Measurements from ENCODE around the gene PHC3. TPM values are rescaled to one million over a fixed set of nuclear protein-coding genes. Genes with fewer than 3 reads are reported as not detected.

PHC3 gene
- total RNA-seq, 2 donors from 2014 or later = 53.2 to 77.6 TPM

DNA sequence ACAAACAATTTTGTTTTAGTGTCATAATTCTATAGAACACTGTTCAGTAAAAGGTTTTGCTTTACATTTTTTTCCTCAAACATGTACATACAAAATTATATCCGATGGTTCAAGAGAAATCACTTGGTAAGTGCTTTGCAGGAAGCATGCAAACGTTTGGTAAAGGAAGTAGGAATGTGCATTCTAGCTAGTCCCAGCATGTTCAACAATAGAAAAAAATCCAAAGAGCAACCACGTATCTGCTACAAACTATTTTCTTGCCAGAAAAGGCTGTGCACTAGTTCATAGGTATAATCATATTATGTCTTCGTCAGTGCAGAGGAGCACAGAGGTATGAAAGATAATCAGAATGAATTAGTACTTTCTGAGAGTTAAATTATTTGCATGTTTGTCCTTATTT is 85.8 kb downstream of the PHC3 start:
- H3K9me3 Mint-ChIP-seq = no peaks in the 10 kb centered on the region
- H3K27ac Mint-ChIP-seq = no peak overlapping the region
- H3K4me1 Mint-ChIP-seq (ENCODE audit: low read depth in 2 of 2) = peaks cover 16 to 34% of the 10 kb centered on the region in 2 donors
- no peak for DNase-seq (ENCODE audit: low spot score)
- ATAC-seq = no peak
- no peaks in the 10 kb centered on the region for H3K27me3 Mint-ChIP-seq
- H3K4me3 Mint-ChIP-seq = no peak overlapping the region
- H3K36me3 Mint-ChIP-seq = peaks cover 28% of the 10 kb centered on the region

DNA sequence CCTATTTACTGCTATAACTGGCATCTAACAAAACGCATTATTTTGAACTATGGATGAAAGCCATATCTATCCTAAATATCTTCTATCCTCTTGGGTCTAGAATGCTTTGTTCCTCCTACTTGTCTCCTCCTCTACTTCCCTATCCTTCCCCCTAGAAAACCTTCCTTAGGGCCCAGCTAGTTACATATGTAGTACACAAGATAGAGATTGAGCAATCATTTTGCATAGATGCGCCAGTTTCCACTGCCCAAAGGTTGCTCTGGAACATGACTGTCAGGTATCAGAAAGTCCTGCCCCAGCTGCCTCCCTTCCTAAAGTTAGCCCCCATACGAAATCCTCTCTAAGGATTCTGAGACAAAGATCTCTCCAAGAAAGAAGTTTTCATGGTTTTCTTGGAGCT is 88.6 kb downstream of the PHC3 start:
- H3K27ac Mint-ChIP-seq = no peak overlapping the region
- no peak for ATAC-seq
- no peak overlapping the region for H3K4me3 Mint-ChIP-seq

DNA sequence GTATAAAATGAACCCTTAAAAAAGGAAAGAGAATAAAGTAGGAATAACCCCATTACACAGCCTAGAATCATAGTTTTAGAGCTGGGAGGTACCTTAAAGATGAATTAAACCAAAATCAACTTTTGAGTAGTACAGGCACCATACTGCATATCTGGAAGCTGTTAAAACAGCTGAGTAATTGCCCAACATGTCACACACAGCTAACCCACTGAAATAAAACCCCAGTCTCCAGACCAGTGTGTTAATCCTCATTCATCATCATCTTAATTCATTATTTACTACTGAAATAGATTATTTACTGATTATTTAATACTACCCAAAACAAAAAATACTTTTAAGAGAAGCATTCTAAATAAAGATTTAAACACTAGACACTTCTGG is 90.9 kb downstream of the PHC3 start:
- DNase-seq (ENCODE audit: low spot score) (no peak), ATAC-seq (peak in 1 of 2 donors; percentile 71)
- H3K4me1 Mint-ChIP-seq (ENCODE audit: low read depth in 2 of 2) = peaks cover 9 to 13% of the 10 kb centered on the region in 2 donors
- H3K27ac Mint-ChIP-seq = peak overlapping the region; percentile 45 to 72
- H3K4me3 Mint-ChIP-seq = no peak overlapping the region
- no peaks in the 10 kb centered on the region for H3K27me3 Mint-ChIP-seq
- H3K9me3 Mint-ChIP-seq = no peaks in the 10 kb centered on the region
- peaks cover 20% of the 10 kb centered on the region for H3K36me3 Mint-ChIP-seq

More for the DNA sequence above, 88.6 kb downstream of the PHC3 start:
- Mint-ChIP-seq H3K36me3 (peaks cover 23% of the 10 kb centered on the region), H3K4me1 (ENCODE audit: low read depth in 2 of 2) (peaks cover 9 to 13% of the 10 kb centered on the region in 2 donors), H3K9me3 (no peaks in the 10 kb centered on the region), H3K27me3 (no peaks in the 10 kb centered on the region)
- DNase-seq (ENCODE audit: low spot score) = no peak

DNA sequence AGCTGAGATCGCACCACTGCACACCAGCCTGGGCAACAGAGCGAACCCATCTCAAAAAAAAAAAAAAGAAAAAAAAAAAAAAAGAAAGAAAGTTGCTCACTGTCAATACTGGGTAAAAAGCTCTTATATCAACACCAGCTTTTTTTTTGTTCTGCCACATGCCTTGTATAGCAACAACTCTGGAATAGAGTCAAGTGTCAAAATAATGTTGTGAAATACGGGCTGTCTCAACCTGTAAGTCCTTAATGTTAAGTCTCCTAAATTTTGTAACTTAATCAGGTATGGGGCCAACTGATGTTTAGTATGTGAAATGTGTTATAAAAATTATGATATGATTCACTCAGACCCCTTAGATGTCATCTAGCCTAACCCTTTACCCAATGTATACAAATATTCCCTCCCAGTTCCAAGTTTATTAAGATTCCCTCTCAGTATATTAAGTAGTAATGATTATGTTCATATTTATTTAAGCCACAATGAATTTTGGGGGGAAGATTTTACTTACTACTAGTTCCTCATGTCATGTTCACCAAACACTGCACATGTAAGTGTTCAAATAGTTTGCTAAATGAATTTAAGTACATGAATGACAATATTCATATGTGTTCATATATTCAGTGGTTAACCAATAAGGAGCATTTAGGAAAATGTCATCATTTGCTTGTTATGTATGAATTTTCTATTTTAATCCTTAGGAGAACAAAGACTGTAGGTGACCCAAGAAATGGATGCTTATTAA is 91.5 kb downstream of the PHC3 start:
- no peak for DNase-seq (ENCODE audit: low spot score)
- ATAC-seq = no peak
- Mint-ChIP-seq H3K36me3 (peaks cover 17% of the 10 kb centered on the region), H3K27ac (peak overlapping the region; percentile 22 to 72), H3K4me1 (ENCODE audit: low read depth in 2 of 2) (peaks cover 9 to 13% of the 10 kb centered on the region in 2 donors), H3K9me3 (no peaks in the 10 kb centered on the region), H3K27me3 (no peaks in the 10 kb centered on the region), H3K4me3 (no peak overlapping the region)

DNA sequence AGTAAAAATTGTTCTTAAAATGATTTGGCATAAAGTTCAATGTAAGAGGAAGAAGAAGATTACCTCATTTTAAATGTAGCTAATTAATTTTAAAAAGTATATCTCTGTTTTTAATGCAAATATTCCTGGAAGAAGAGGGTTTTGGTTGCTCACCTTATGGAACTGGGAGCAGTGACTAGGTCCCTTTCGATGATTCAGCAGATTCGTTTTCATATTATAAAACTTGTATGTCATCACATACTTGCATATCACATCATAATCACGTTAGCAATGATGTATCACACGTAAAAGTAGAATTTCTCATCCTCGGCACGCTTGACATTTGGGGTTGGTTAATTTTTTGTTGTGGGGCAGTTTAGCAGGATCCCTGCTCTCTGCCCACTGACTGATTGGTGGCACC is 96.1 kb downstream of the PHC3 start:
- H3K36me3 Mint-ChIP-seq = peaks cover 16% of the 10 kb centered on the region
- H3K4me3 Mint-ChIP-seq = no peak overlapping the region
- DNase-seq (ENCODE audit: low spot score) = no peak
- no peak overlapping the region for H3K27ac Mint-ChIP-seq
- no peaks in the 10 kb centered on the region for H3K9me3 Mint-ChIP-seq
- ATAC-seq = no peak
- H3K27me3 Mint-ChIP-seq = no peaks in the 10 kb centered on the region
- peaks cover 0 to 4% of the 10 kb centered on the region in 2 donors for H3K4me1 Mint-ChIP-seq (ENCODE audit: low read depth in 2 of 2)

DNA sequence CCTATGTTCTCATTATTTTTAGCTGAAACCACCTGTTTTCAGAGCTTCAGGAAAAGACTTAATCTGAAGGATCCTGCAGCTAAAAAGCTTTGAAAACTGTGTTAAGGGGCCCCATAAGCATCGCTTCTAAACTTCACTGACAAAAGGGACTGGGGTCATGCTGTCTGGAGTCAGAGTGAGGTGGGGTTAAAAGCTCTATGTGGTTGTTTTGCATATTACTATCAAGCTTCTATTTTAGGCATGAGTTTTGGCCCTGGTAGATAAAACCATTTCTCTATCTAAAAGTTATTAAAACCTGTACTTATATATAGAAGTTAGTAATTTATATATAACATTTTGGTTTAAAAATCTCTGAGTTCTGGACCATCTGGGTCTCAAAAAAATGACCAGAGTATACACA is 98.2 kb downstream of the PHC3 start:
- H3K9me3 Mint-ChIP-seq = no peaks in the 10 kb centered on the region
- peaks cover 0 to 2% of the 10 kb centered on the region in 2 donors for H3K4me1 Mint-ChIP-seq (ENCODE audit: low read depth in 2 of 2)
- ATAC-seq (no peak), DNase-seq (ENCODE audit: low spot score) (no peak)
- peaks cover 10% of the 10 kb centered on the region for H3K36me3 Mint-ChIP-seq
- no peak overlapping the region for H3K4me3 Mint-ChIP-seq
- H3K27ac Mint-ChIP-seq = no peak overlapping the region
- no peaks in the 10 kb centered on the region for H3K27me3 Mint-ChIP-seq

DNA sequence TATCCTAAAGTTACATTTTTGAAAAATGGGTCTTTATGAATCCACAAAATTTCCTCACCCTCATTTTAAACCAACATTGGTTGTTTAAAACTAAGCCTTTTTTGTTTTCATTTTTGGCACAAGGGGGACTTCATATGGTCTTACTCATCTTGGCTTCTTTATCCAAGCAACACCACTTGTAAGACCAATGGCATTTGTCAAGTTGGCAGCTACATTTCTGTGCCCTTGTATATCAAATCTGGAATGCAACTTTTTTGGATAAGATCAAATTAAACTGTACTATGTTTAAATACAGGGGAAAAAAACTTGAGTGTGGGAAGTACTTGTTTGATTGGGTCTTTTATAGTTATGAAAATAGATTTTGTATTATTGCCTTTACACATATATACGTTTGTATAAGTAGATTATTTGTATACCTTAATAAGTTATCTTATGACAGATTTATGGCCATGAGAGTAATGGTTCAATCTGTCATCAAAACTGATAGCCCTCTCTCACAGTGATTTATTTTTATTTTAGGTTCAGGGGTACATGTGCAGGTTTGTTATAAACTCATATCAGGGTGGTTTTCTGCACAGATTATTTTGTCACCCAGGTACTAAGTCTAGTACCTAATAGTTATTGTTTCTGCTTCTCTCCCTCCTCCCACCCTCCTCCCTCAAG is 100.3 kb downstream of the PHC3 start:
- no peak for ATAC-seq
- peaks cover 0 to 2% of the 10 kb centered on the region in 2 donors for H3K4me1 Mint-ChIP-seq (ENCODE audit: low read depth in 2 of 2)
- H3K27ac Mint-ChIP-seq = no peak overlapping the region
- no peak overlapping the region for H3K4me3 Mint-ChIP-seq
- H3K9me3 Mint-ChIP-seq = no peaks in the 10 kb centered on the region
- H3K27me3 Mint-ChIP-seq = no peaks in the 10 kb centered on the region
- H3K36me3 Mint-ChIP-seq = peaks cover 10% of the 10 kb centered on the region
- DNase-seq (ENCODE audit: low spot score) = no peak

DNA sequence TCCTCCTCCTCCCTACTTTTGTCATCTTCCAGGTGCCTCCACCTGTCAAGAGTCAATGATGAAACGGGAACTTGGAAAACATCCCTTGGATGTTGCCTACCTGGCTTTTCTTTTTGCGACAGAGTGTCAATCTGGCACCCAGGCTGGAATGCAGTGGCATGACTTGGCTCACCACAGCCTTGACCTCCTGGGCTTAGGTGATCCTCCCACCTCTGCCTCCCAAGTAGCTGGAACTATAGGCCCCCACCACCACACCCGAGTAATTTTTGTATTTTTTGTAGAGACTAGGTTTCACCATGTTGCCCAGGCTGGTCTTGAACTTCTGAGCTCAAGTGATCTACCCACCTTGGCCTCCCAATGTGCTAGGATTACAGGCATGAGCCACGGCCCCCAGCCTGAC is 100.9 kb downstream of the PHC3 start:
- Mint-ChIP-seq H3K36me3 (peaks cover 10% of the 10 kb centered on the region), H3K4me1 (ENCODE audit: low read depth in 2 of 2) (peaks cover 0 to 2% of the 10 kb centered on the region in 2 donors), H3K27me3 (no peaks in the 10 kb centered on the region)

DNA sequence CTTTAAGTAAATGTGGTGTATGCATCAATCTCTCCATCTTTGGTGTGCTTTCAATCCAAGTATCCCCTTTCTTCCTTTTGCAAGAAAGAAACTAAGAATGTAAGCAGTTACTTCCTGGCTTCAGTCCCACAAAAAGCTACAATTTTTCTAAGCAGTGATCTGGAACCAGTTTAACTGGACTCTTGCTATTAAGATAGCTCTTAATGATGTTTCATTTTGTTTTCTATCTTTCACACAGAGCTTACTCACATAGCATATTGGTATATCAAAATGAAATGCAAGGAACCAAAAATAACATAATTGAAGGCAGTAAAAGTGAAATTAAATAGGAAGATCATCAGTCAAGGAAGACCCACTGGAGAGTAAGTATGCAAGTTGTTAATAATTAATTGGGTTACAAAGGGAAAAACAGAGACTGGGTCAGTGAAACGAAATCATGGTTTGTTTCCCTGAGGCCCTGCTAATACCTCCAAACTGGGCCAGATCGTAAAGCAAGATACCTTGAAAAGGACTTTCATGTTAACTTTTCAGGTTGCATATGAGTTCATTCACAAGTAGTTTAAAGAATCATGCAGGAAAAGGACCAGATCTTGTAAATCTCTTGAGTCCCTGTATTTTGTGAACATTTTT is 101.9 kb downstream of the PHC3 start:
- Mint-ChIP-seq H3K9me3 (no peaks in the 10 kb centered on the region), H3K4me3 (no peak overlapping the region), H3K27ac (no peak overlapping the region)

More for the DNA sequence above, 100.9 kb downstream of the PHC3 start:
- Mint-ChIP-seq H3K4me3 (no peak overlapping the region), H3K27ac (no peak overlapping the region), H3K9me3 (no peaks in the 10 kb centered on the region)
- DNase-seq (ENCODE audit: low spot score) (no peak), ATAC-seq (no peak)

DNA sequence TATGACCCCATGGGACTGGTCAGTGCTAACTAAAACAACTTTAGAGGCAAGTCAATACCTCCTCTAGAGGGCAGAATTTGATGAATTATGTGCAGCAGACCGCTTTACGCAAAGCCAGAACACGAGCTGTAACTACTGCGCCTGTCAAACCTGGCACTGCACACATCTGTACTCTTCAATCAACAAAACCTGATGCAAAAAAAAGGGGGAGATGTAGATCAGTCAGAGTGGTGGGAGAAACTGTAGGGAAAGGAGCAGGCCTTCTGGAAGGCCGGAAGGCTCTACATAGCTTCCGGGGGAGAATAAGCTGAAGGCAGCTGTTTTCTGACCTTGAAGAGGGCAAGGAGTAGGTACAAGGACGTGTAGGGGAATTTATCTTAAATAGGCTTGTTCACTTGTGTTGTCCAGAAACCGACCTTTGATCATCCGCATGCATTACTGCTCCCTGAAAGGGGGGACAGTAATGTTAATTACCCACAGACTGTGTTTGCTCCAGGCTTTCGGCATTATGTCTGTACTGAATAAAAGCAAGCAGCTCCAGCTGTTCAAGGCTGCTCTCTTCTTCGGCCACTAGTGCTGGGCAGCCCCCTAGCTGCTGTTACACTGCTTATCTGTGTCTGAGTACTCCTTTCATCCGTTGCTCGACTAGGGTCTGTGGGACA is 102.8 kb downstream of the PHC3 start:
- Mint-ChIP-seq H3K4me3 (no peak overlapping the region), H3K27ac (no peak overlapping the region), H3K4me1 (ENCODE audit: low read depth in 2 of 2) (peaks cover 0 to 2% of the 10 kb centered on the region in 2 donors), H3K36me3 (peaks cover 10% of the 10 kb centered on the region), H3K27me3 (no peaks in the 10 kb centered on the region), H3K9me3 (no peaks in the 10 kb centered on the region)
- no peak for ATAC-seq
- no peak for DNase-seq (ENCODE audit: low spot score)

More for the DNA sequence above, 101.9 kb downstream of the PHC3 start:
- DNase-seq (ENCODE audit: low spot score) (no peak), ATAC-seq (no peak)
- H3K27me3 Mint-ChIP-seq = no peaks in the 10 kb centered on the region
- H3K36me3 Mint-ChIP-seq = peaks cover 10% of the 10 kb centered on the region
- peaks cover 0 to 2% of the 10 kb centered on the region in 2 donors for H3K4me1 Mint-ChIP-seq (ENCODE audit: low read depth in 2 of 2)

DNA sequence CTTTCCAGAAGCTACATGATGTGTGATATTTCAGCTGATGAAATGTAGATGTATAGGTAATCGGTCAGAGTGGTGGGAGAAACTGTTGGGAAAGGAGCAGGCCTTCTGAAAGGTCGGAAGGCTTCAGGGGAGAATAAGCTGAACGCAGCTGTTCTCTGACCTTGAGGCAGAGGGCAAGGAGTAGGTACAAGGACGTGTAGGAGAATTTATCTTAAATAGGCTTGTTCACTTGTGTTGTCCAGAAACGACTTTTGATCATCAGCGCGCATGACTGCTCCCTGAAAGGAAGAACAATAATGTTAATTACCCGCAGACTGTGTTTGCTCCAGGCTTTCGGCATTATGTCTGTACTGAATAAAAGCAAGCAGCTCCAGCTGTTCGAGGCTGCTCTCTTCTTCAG is 104.2 kb downstream of the PHC3 start:
- ATAC-seq (no peak), DNase-seq (ENCODE audit: low spot score) (no peak)
- Mint-ChIP-seq H3K36me3 (peaks cover 8% of the 10 kb centered on the region), H3K9me3 (no peaks in the 10 kb centered on the region), H3K27me3 (no peaks in the 10 kb centered on the region), H3K27ac (no peak overlapping the region), H3K4me1 (ENCODE audit: low read depth in 2 of 2) (no peaks in the 10 kb centered on the region), H3K4me3 (no peak overlapping the region)

DNA sequence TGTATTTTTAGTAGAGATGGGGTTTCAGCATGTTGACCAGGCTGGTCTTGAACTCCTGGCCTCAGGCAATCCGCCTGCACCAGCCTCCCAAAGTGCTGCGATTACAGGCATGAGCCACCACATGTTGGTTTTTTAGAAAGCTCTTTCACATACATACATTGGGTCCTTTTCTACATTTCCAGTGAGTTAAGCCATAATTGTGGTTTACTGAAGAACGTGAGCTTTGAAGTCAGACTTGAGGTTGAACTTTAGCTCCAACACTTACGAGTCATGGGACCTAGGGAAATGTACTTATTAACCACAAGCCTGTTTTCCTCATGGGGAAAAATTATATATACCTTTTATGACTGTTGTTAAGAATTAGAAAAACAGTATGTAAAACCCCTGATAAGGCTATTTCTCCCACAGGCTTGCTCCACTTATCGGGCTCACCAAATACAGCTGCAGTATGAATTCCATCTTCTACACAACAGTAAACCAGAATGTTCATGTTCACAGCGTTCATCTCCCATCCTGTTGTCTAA is 104.8 kb downstream of the PHC3 start:
- Mint-ChIP-seq H3K27me3 (no peaks in the 10 kb centered on the region), H3K36me3 (peaks cover 5% of the 10 kb centered on the region), H3K27ac (no peak overlapping the region), H3K9me3 (no peaks in the 10 kb centered on the region), H3K4me3 (no peak overlapping the region), H3K4me1 (ENCODE audit: low read depth in 2 of 2) (no peaks in the 10 kb centered on the region)
- DNase-seq (ENCODE audit: low spot score) (no peak), ATAC-seq (no peak)

DNA sequence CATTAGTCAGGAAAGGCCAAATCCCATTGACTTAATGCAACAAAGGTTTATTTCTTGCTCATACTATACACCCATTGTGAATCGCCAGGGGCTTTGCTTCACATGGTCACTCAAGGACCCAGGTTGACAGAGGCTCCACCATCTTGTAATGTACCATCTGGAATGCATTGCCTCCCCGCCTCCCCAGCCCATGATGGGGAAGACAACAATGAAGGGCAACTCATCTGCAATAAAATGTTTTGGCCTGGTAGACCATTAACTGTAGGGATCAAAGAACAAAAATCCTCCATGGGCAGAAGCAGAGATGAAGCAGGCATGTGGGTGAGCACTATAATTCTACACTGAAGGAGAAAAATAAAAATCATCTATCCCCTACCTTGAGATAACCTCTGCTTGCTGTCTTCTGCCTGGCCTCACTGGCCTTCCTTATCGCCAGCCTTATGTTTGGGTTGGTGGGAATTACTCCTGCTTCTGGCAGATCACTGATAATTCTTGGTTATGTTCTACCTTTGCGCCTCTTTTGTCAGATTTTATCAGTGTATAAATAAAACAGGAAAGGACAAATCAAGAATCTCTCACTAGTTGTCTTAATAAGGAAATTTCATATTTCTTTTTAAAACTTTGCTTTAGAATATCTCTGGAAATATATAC is 106.0 kb downstream of the PHC3 start:
- DNase-seq (ENCODE audit: low spot score) (no peak), ATAC-seq (no peak)
- Mint-ChIP-seq H3K4me1 (ENCODE audit: low read depth in 2 of 2) (no peaks in the 10 kb centered on the region), H3K27ac (no peak overlapping the region), H3K9me3 (no peaks in the 10 kb centered on the region), H3K36me3 (peaks cover 4% of the 10 kb centered on the region), H3K27me3 (no peaks in the 10 kb centered on the region), H3K4me3 (no peak overlapping the region)

Measured in natural killer cell treated with Interleukin-12 subunit alpha and Interleukin-12 subunit beta and Interleukin-15 and Interleukin-18, amount 100 ng/mL, for 72 hours (primary cell).